HL-60/S4 treated with retinoic acid at 250 ng/mL for 4 days and 3 days (cell line): Measurements from ENCODE around the gene GOLGA6A.
"Not testable (repeated sequence)": the region's sequence is repeated elsewhere in the genome, so short reads cannot be mapped to it uniquely, and the experiment has no call there.

Experiments used
- in situ Hi-C: fragments of 300-500 bp; cut with MboI; formaldehyde crosslinking; loops from 2 replicates; pipeline ENCODE4 v1.7.0; 2022; ENCODE audit warnings: low sequenced_read_pairs

GOLGA6A gene, protein sequence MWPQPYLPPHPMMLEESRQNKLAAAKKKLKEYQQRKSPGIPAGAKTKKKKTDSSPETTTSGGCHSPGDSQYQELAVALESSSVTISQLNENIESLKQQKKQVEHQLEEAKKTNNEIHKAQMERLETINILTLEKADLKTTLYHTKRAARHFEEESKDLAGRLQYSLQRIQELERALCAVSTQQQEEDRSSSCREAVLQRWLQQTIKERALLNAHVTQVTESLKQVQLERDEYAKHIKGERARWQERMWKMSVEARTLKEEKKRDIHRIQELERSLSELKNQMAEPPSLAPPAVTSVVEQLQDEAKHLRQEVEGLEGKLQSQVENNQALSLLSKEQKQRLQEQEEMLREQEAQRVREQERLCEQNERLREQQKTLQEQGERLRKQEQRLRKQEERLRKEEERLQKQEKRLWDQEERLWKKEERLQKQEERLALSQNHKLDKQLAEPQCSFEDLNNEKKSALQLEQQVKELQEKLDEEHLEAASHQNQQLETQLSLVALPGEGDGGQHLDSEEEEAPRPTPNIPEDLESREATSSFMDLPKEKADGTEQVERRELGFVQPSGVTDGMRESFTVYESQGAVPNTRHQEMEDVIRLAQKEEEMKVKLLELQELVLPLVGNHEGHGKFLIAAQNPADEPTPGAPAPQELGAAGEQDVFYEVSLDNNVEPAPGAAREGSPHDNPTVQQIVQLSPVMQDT

GRCh38 chr15:74082450-74082849, at the start of gene GOLGA6A:
GOLGA6A (minus strand) TSS chr15:74082550; CDS start chr15:74082509, 41 bp downstream.
- in situ Hi-C loops, result not testable (repeated sequence)

GRCh38 chr15:74131628-74132413, 49.5 kb upstream of the GOLGA6A start:
- in situ Hi-C loops, result no loop called here

DNA sequence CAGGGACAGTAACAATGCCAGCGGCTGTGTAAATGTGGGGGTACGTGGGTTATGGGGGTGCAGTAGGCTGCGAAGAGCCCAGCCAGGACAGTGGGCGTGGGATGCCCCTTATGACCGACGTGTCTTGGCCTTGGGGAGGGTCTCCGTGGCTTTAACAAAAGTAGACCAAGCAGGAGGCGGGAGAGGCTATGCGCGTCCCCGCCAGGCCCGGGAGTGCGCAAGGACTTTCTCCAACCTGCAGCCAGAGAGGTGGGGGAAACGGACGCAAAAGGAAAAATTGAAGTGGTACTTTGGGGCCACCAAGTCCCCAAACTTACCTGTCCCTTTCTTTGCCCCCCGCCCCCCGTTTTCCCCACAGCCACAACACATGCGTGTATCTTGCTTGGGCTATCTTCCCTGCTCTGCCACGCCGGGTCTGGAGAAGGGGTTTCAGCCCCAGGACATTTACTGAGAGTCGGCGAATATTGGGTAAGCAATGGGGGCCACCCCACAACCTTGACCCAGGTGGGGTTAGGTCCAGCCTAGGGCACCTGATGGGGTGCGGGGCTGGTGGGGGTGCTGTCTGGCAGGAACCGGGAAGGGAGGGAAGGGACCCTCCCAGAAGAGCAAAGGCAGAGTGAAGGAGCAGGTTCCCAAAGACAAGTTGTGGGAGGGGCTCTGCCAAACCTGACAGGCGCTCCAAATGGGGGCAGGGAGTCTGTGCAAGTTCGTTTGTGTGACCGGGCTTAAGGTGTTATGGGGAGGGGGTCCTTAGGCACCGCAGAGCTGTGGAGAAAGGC, 48.7 kb upstream of the GOLGA6A start:
- in situ Hi-C loops, result no loop called here

DNA sequence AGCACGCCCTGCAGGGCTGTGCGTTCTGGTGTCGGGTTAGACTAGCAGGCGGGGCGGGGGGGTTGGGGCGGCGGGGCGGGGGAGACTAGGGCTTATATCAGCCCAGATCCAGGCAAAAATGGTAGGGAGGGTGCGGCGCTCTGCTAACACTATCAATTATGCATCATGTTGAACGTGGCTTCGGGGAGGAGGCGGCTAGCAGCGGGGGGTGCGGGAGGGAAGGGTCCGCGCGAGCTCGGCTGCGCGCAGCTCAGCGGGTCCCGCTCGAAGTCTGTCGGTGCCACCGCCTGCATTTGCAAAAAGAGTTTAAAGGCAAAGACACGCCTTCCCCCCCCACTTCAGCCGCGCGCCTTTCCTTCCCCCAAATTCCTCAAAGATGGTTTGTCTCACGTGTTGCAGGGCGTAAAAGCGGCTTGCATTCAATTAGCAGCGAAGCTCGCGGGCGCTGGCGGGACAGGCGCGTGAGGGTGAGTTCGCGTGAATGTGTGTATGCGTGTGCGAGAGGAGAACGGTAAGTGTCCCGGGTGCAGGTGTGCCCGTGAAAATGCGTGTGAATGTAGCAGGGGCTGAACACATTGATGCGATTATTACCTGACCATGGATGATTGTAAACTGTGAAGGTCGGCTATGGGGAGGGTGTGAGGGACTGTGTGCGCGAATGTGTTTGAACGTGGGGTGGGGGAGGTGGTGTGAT, 48.0 kb upstream of the GOLGA6A start, which contains the start of gene ISLR2:
ISLR2 (plus strand) TSS at position 432 of the 694 bp plus-strand sequence. CDS start 2,169 bp downstream, outside the sequence.
- in situ Hi-C loops, result no loop called here

- in situ Hi-C loops, result loop anchor here (10.0 kb wide), 1 partner anchor 175 kb away; no protein-coding TSS in a partner anchor
Observed at GRCh38 chr15:74129586-74130154, 47.3 kb upstream of the GOLGA6A start.

GRCh38 chr15:74128785-74129585, 46.6 kb upstream of the GOLGA6A start:
- in situ Hi-C loops, result loop anchor here (10.0 kb wide), 1 partner anchor 176 kb away; no protein-coding TSS in a partner anchor

GRCh38 chr15:74127954-74128784, 45.8 kb upstream of the GOLGA6A start:
- in situ Hi-C loops, result loop anchor here (10.0 kb wide), 1 partner anchor 177 kb away; no protein-coding TSS in a partner anchor

- in situ Hi-C loops, result loop anchor here (10.0 kb wide), 1 partner anchor 177 kb away; no protein-coding TSS in a partner anchor
Observed at GRCh38 chr15:74127255-74127953, 45.1 kb upstream of the GOLGA6A start.

DNA sequence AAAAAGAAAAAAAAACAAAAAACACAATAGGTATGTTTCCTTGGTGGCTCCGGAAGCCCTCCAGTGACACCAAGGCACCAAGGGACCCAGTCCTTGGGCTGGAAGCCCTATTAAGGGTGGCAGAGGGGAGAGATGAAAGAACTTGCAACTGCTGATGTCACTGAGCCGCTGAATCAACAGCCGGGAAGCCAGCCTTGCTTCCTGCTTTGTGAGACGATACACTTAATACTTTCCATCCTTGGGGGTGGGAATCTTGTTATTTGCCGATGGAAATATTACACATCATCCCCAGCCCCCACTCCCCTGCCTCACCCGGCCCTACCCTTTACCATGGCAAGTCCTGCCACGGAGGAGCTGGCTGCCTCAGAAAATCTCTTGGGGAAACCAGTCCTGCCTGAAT, 42.4 kb upstream of the GOLGA6A start:
- in situ Hi-C loops, result loop anchor here (10.0 kb wide), 1 partner anchor 180 kb away; no protein-coding TSS in a partner anchor

GRCh38 chr15:74124196-74124595, 41.8 kb upstream of the GOLGA6A start:
- in situ Hi-C loops, result loop anchor here (10.0 kb wide), 1 partner anchor 181 kb away; no protein-coding TSS in a partner anchor

- in situ Hi-C loops, result loop anchor here (10.0 kb wide), 1 partner anchor 181 kb away; no protein-coding TSS in a partner anchor
Observed at GRCh38 chr15:74123658-74124057, 41.3 kb upstream of the GOLGA6A start.

- in situ Hi-C loops, result loop anchor here (10.0 kb wide), 1 partner anchor 182 kb away; no protein-coding TSS in a partner anchor
Observed at GRCh38 chr15:74123131-74123429, 40.7 kb upstream of the GOLGA6A start.

- in situ Hi-C loops, result loop anchor here (10.0 kb wide), 1 partner anchor 182 kb away; no protein-coding TSS in a partner anchor
Observed at GRCh38 chr15:74122403-74123130, 40.2 kb upstream of the GOLGA6A start.

- in situ Hi-C loops, result loop anchor here (10.0 kb wide), 1 partner anchor 183 kb away; no protein-coding TSS in a partner anchor
Observed at GRCh38 chr15:74121858-74122257, 39.5 kb upstream of the GOLGA6A start.

DNA sequence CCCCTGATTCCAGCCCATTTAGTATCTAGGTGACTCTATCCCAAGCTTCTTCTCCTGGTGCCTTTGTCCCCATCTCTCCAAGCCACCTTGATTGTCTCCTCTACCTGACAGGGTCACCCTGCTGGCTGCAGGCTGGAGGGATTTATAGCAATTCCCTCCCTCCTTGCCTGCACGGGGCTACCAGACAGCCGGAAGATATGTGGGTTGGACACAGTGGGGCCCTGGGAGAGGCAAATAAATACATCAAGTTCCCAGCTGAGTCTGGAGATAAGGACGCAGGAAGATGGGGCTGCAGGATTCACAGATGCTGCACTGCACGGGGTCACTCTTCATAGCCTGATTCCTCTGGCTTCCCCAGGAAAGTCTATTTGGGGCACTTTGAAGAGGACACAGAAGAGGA, 38.7 kb upstream of the GOLGA6A start:
- in situ Hi-C loops, result loop anchor here (10.0 kb wide), 1 partner anchor 184 kb away; no protein-coding TSS in a partner anchor

GRCh38 chr15:74120426-74120825, 38.1 kb upstream of the GOLGA6A start:
- in situ Hi-C loops, result loop anchor here (10.0 kb wide), 1 partner anchor 184 kb away; no protein-coding TSS in a partner anchor
